SK-N-SH treated with all-trans-retinoic acid at 6 μM for 48 hours (cell line): Measurements from ENCODE around the gene MAFF.

ENCODE experiments used
- ATAC-seq: fragments of 200-7000 bp; cut with Tn5 transposase; 3 replicates; pipeline ENCODE4 v1.9.1; 2020; ENCODE audit warnings: mild to moderate bottlenecking, moderate library complexity
- ARNTL ChIP-seq: fragments of 450-650 bp; formaldehyde crosslinking; IDR thresholded peaks from 2 replicates; pipeline ENCODE4 v1.5.0; 2020; ENCODE audit warnings: low read depth, mild to moderate bottlenecking, moderate library complexity, borderline replicate concordance
- BACH2 ChIP-seq: fragments of 250-450 bp; sonication (Bioruptor Pico); IDR thresholded peaks from 2 replicates; pipeline ENCODE4 v1.9.0; 2021; ENCODE audit warnings: mild to moderate bottlenecking, borderline replicate concordance
- CREB5 ChIP-seq: fragments of 250-450 bp; sonication (Bioruptor Pico); IDR thresholded peaks from 2 replicates; pipeline ENCODE4 v1.5.1; 2020; ENCODE audit warnings: low read depth, mild to moderate bottlenecking, moderate library complexity
- CSDC2 ChIP-seq: fragments of 250-450 bp; sonication (Bioruptor Pico); IDR thresholded peaks from 2 replicates; pipeline ENCODE4 v1.5.0; 2020; ENCODE audit warnings: mild to moderate bottlenecking, moderate library complexity
- CSRNP3 ChIP-seq: fragments of 250-450 bp; sonication (Bioruptor Pico); IDR thresholded peaks from 2 replicates; pipeline ENCODE4 v1.5.1; 2021; ENCODE audit warnings: mild to moderate bottlenecking, moderate library complexity
- ESRRG ChIP-seq: fragments of 250-450 bp; sonication (Bioruptor Pico); IDR thresholded peaks from 2 replicates; pipeline ENCODE4 v1.6.1; 2021; ENCODE audit warnings: mild to moderate bottlenecking
- GLIS3 ChIP-seq: fragments of 250-450 bp; sonication (Bioruptor Pico); IDR thresholded peaks from 2 replicates; pipeline ENCODE4 v1.5.0; 2020; ENCODE audit warnings: mild to moderate bottlenecking, moderate library complexity
- ISL1 ChIP-seq: fragments of 250-450 bp; sonication (Bioruptor Pico); IDR thresholded peaks from 2 replicates; pipeline ENCODE4 v2.1.2; 2022; ENCODE audit warnings: mild to moderate bottlenecking, moderate library complexity
- OSR1 ChIP-seq: fragments of 250-450 bp; sonication (Bioruptor Pico); IDR thresholded peaks from 2 replicates; pipeline ENCODE4 v1.8.0; 2022; ENCODE audit warnings: moderate library complexity, mild to moderate bottlenecking, inconsistent platforms
- PATZ1 ChIP-seq: fragments of 250-450 bp; sonication (Bioruptor Pico); IDR thresholded peaks from 2 replicates; pipeline ENCODE4 v1.8.0; 2020; ENCODE audit warnings: mild to moderate bottlenecking, moderate library complexity, borderline replicate concordance
- POU6F1 ChIP-seq: fragments of 250-450 bp; sonication (Bioruptor Pico); IDR thresholded peaks from 2 replicates; pipeline ENCODE4 v1.8.0; 2021; ENCODE audit warnings: low read depth, mild to moderate bottlenecking, moderate library complexity, borderline replicate concordance
- PPARA ChIP-seq: fragments of 250-450 bp; sonication (Bioruptor Pico); IDR thresholded peaks from 2 replicates; pipeline ENCODE4 v1.5.0; 2020; ENCODE audit warnings: mild to moderate bottlenecking, borderline replicate concordance
- RARB ChIP-seq: fragments of 250-450 bp; sonication (Bioruptor Pico); IDR thresholded peaks from 2 replicates; pipeline ENCODE4 v1.8.0; 2021; ENCODE audit warnings: mild to moderate bottlenecking, moderate library complexity
- SNAI2 ChIP-seq: fragments of 250-450 bp; sonication (Bioruptor Pico); IDR thresholded peaks from 2 replicates; pipeline ENCODE4 v1.5.0; 2020; ENCODE audit warnings: mild to moderate bottlenecking, moderate library complexity
- TCF4 ChIP-seq: fragments of 250-450 bp; sonication (Bioruptor Pico); IDR thresholded peaks from 2 replicates; pipeline ENCODE4 v1.8.0; 2021; ENCODE audit warnings: mild to moderate bottlenecking, moderate library complexity, borderline replicate concordance
- TOX ChIP-seq: fragments of 250-450 bp; sonication (Bioruptor Pico); IDR thresholded peaks from 2 replicates; pipeline ENCODE4 v1.8.0; 2021; ENCODE audit warnings: mild to moderate bottlenecking, moderate library complexity, borderline replicate concordance
- TSHZ2 ChIP-seq: fragments of 250-450 bp; sonication (Bioruptor Pico); IDR thresholded peaks from 2 replicates; pipeline ENCODE4 v1.5.0; 2020; ENCODE audit warnings: mild to moderate bottlenecking, moderate library complexity
- ZC3H10 ChIP-seq: fragments of 250-450 bp; sonication (Bioruptor Pico); IDR thresholded peaks from 2 replicates; pipeline ENCODE4 v1.5.1; 2021; ENCODE audit warnings: mild to moderate bottlenecking, moderate library complexity
- ZFP3 ChIP-seq: fragments of 250-450 bp; sonication (Bioruptor Pico); IDR thresholded peaks from 2 replicates; pipeline ENCODE4 v1.5.0; 2020; ENCODE audit warnings: mild to moderate bottlenecking, moderate library complexity
- ZNF565 ChIP-seq: fragments of 450-650 bp; formaldehyde crosslinking; conservative IDR thresholded peaks from 2 replicates; pipeline ENCODE4 v1.5.0; 2020; ENCODE audit warnings: low read depth, mild to moderate bottlenecking, moderate library complexity
- ZNF70 ChIP-seq: fragments of 450-650 bp; formaldehyde crosslinking; IDR thresholded peaks from 2 replicates; pipeline ENCODE4 v1.5.0; 2020; ENCODE audit warnings: mild to moderate bottlenecking, moderate library complexity
- ZNF8 ChIP-seq: fragments of 450-650 bp; formaldehyde crosslinking; IDR thresholded peaks from 2 replicates; pipeline ENCODE4 v1.5.0; 2020; ENCODE audit warnings: mild to moderate bottlenecking, moderate library complexity

The MAFF gene

GRCh38 chr22:38249803-38250642 lies 48.2 kb downstream of the MAFF start:
- no peak for ATAC-seq
- TF ChIP-seq ZFP3 (CRISPR knock-in tag): no peak
- TF ChIP-seq TCF4 (CRISPR knock-in tag): no peak
- no peak for TF ChIP-seq TOX (CRISPR knock-in tag)
- no peak for TF ChIP-seq PPARA
- no peak for TF ChIP-seq ZNF70
- TF ChIP-seq CREB5 (CRISPR knock-in tag): no peak
- TF ChIP-seq TSHZ2 (CRISPR knock-in tag): no peak
- TF ChIP-seq ZNF565 (CRISPR knock-in tag): no peak
- no peak for TF ChIP-seq PATZ1
- TF ChIP-seq RARB (CRISPR knock-in tag): no peak
- no peak for TF ChIP-seq GLIS3 (CRISPR knock-in tag)
- TF ChIP-seq SNAI2 (CRISPR knock-in tag): no peak
- no peak for TF ChIP-seq POU6F1 (CRISPR knock-in tag)
- no peak for TF ChIP-seq ESRRG (CRISPR knock-in tag)
- no peak for TF ChIP-seq CSRNP3 (CRISPR knock-in tag)
- no peak for TF ChIP-seq ZNF8
- no peak for TF ChIP-seq ZC3H10
- TF ChIP-seq ISL1: no peak

GRCh38 chr22:38250643-38251340 lies 49.0 kb downstream of the MAFF start:
- ATAC-seq: no peak
- TF ChIP-seq OSR1 (CRISPR knock-in tag) (no peak), CSRNP3 (CRISPR knock-in tag) (no peak), ZNF70 (no peak), GLIS3 (CRISPR knock-in tag) (no peak), PPARA (no peak), CSDC2 (CRISPR knock-in tag) (no peak), BACH2 (CRISPR knock-in tag) (no peak), PATZ1 (no peak), ARNTL (no peak)
